Activated naive CD8-positive, alpha-beta T cell treated with anti-CD3 and anti-CD28 coated beads for 36 hours (primary cell): Measurements from ENCODE around the gene TBX6. TPM values are rescaled to one million over a fixed set of nuclear protein-coding genes. Genes with fewer than 3 reads are reported as not detected.
A peak's percentile ranks its signal among the peaks of the same experiment; 100 is the strongest.
"Not testable (repeated sequence)": the region's sequence is repeated elsewhere in the genome, so short reads cannot be mapped to it uniquely, and the experiment has no call there.

ENCODE experiments used
- DNase-seq: peaks from one replicate; pipeline ENCODE4 v3.0.0; 2021
- H3K27ac Mint-ChIP-seq: one replicate; pipeline ENCODE4 v1.8.0; 2022; ENCODE audit warnings: mild to moderate bottlenecking, moderate library complexity, mixed read lengths
- H3K27me3 Mint-ChIP-seq: one replicate; pipeline ENCODE4 v1.8.0; 2022; ENCODE audit warnings: mild to moderate bottlenecking, mixed read lengths
- H3K36me3 Mint-ChIP-seq: one replicate; pipeline ENCODE4 v1.8.0; 2021; ENCODE audit warnings: mild to moderate bottlenecking, mixed read lengths
- H3K4me1 Mint-ChIP-seq: one replicate; pipeline ENCODE4 v1.8.0; 2021; ENCODE audit warnings: mixed read lengths
- H3K4me3 Mint-ChIP-seq: one replicate; pipeline ENCODE4 v1.8.0; 2022; ENCODE audit warnings: mild to moderate bottlenecking, moderate library complexity, mixed read lengths
- H3K9me3 Mint-ChIP-seq: one replicate; pipeline ENCODE4 v1.8.0; 2022; ENCODE audit warnings: mixed read lengths
- total RNA-seq, 2 experiments: library from RNA; stranded (reverse); gene quantifications; one replicate each; pipeline ENCODE4 v1.2.3, GENCODE V29; 2021

TBX6 gene, protein sequence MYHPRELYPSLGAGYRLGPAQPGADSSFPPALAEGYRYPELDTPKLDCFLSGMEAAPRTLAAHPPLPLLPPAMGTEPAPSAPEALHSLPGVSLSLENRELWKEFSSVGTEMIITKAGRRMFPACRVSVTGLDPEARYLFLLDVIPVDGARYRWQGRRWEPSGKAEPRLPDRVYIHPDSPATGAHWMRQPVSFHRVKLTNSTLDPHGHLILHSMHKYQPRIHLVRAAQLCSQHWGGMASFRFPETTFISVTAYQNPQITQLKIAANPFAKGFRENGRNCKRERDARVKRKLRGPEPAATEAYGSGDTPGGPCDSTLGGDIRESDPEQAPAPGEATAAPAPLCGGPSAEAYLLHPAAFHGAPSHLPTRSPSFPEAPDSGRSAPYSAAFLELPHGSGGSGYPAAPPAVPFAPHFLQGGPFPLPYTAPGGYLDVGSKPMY
- 1 to 10 TPM in 1 of 2 experiments, under 1 TPM in 1; 0.74 to 1.1 TPM for total RNA-seq

GRCh38 chr16:30091474-30092372 is at the start of gene TBX6:
TBX6 (minus strand) TSS chr16:30091924; CDS start chr16:30091193, 731 bp downstream.
- peaks cover 5% of the 10 kb centered on the region for H3K36me3 Mint-ChIP-seq
- peak; percentile 97 for DNase-seq
- H3K27me3 Mint-ChIP-seq = no peaks in the 10 kb centered on the region
- H3K4me3 Mint-ChIP-seq = peak within 1 kb of the TSS; percentile 86
- H3K27ac Mint-ChIP-seq = peak within 1 kb of the TSS; percentile 95
- peaks cover 3% of the 10 kb centered on the region for H3K9me3 Mint-ChIP-seq
- peaks cover 42% of the 10 kb centered on the region for H3K4me1 Mint-ChIP-seq

DNA sequence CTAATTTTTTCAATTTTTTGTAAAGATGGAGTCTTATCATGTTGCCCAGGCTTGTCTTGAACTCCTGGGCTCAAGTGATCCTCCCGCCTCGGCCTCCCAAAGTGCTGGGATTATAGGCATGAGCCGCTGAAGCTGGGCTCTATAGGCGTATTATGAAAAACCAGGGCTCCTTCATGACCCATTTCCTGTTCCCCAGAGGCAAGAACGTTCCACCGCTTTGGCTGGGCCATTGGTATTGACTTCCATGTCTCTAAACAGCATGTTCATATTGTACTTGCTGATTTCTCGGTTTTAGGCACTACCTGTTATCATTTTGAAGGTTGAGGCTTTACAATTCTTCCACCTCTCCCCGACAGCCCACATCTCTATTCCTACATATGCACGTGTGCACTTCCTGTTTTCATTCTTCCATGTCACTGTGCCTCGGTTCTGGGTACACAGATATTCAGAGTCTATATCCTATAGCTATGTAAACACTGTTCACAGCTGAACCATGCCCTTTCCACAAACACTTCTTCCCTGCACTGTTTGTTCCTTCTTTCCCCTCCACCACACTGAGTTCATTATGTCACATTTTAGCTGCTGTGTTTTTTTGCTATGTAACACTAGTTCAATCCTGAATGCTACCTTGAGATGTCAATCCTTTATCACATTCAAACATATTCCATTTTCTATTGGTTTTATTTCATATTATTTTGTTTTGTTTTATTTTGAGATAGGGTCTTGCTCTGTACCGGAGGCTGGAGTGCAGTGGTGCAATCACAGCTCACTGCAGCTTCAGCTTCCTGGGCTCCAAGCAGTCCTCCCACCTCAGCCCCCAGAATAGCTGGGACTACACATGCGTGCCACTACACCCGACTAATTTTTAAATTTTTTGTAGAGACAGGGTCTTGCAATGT is 48.1 kb upstream of the TBX6 start:
- no peak overlapping the region for H3K4me3 Mint-ChIP-seq
- no peaks in the 10 kb centered on the region for H3K9me3 Mint-ChIP-seq
- H3K27me3 Mint-ChIP-seq = no peaks in the 10 kb centered on the region
- no peak for DNase-seq
- H3K36me3 Mint-ChIP-seq = no peaks in the 10 kb centered on the region
- peaks cover 23% of the 10 kb centered on the region for H3K4me1 Mint-ChIP-seq
- H3K27ac Mint-ChIP-seq = peak overlapping the region; percentile 73

GRCh38 chr16:30137897-30138296 is 46.2 kb upstream of the TBX6 start:
- Mint-ChIP-seq H3K27ac (no peak overlapping the region), H3K27me3 (no peaks in the 10 kb centered on the region), H3K4me3 (no peak overlapping the region), H3K4me1 (peaks cover 17% of the 10 kb centered on the region), H3K36me3 (peaks cover 2% of the 10 kb centered on the region), H3K9me3 (no peaks in the 10 kb centered on the region)
- DNase-seq = no peak

DNA sequence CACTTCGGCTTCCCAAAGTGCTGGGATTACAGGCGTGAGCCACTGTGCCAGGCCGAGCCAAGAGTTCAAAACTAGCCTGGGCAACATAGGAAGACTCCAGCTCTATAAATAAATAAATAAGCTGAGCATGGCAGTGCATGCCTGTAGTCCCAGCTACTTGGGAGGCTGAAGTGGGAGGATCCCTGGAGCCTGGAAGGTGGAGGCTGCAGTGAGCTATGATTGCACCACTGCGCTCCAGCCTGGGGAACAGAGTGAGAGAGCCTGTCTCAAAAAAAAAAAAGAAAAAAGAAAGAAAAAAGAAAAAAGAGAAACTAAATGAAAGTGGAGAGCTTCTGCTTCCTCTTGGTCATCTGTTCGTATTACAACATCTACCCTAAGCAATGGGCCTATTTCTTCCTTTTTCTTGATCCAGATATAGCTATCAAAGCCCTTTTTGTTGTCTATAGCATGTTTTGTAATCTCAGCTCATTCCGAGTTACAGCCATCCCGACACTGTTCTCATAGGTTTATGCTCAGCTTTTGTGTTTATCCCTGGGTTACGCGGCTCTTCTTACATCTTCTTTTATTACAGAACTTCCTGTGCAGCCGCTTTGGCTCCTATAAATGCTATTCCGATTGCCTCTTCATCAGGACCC is 45.4 kb upstream of the TBX6 start:
- H3K9me3 Mint-ChIP-seq = no peaks in the 10 kb centered on the region
- H3K4me3 Mint-ChIP-seq = no peak overlapping the region
- H3K27me3 Mint-ChIP-seq = no peaks in the 10 kb centered on the region
- no peak for DNase-seq
- no peak overlapping the region for H3K27ac Mint-ChIP-seq
- peaks cover 3% of the 10 kb centered on the region for H3K36me3 Mint-ChIP-seq
- peaks cover 12% of the 10 kb centered on the region for H3K4me1 Mint-ChIP-seq

GRCh38 chr16:30132591-30132990 is 40.9 kb upstream of the TBX6 start:
- H3K36me3 Mint-ChIP-seq = peaks cover 8% of the 10 kb centered on the region
- no peak overlapping the region for H3K4me3 Mint-ChIP-seq
- peaks cover 5% of the 10 kb centered on the region for H3K4me1 Mint-ChIP-seq
- peaks cover 2% of the 10 kb centered on the region for H3K9me3 Mint-ChIP-seq
- DNase-seq = no peak
- no peaks in the 10 kb centered on the region for H3K27me3 Mint-ChIP-seq
- no peak overlapping the region for H3K27ac Mint-ChIP-seq

DNA sequence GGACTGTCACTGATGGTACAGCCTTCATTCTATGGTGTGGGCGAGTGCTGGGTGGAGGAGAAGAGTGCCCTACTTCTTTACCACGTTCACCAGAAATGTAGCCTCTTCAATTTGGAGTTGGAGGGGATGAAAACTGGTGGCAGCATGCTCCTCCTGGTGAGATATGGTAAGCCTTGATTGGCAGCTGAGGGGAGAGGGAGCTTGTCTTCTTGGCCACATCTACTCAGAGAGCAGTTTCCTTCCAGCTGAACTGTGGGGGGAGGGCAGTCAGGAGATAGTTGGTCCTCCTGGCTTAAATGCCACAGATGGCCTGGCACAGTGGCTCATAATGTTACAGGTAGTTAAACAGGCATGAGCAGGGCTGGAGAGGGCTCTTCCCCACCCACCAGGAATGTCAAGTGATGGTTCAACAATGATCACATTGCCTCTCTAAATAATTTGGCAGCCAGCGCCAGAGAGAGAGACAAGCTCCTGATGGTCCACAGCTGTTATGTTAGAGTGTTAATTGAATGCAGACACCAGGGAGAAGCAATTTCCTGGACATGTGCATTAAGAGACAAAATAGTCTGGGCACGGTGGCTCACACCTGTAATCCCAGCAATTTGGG is 40.2 kb upstream of the TBX6 start:
- H3K27me3 Mint-ChIP-seq = no peaks in the 10 kb centered on the region
- no peak overlapping the region for H3K27ac Mint-ChIP-seq
- DNase-seq = no peak
- peaks cover 5% of the 10 kb centered on the region for H3K4me1 Mint-ChIP-seq
- H3K9me3 Mint-ChIP-seq = peaks cover 2% of the 10 kb centered on the region
- no peak overlapping the region for H3K4me3 Mint-ChIP-seq
- peaks cover 8% of the 10 kb centered on the region for H3K36me3 Mint-ChIP-seq

DNA sequence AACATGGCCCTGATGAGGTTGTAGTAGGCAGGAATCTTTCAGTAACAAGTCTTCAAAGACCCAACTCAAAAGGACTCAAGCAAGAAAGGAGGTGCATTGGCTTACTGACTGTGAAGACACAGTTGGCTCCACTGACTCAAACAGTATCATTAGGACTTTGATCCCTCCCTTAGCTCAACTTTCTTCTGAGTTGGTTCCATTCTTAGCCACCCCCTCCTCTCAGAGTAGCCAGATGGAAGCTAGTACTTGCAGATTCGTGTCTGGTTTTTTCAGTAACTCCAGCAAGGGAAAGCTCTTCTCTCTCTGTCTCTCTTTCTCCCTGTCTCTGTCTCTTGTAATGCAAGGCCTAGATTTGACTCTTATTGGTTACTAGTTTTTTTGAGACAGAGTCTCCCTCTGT is 36.3 kb upstream of the TBX6 start:
- Mint-ChIP-seq H3K4me1 (peaks cover 10% of the 10 kb centered on the region), H3K4me3 (no peak overlapping the region), H3K9me3 (peaks cover 2% of the 10 kb centered on the region), H3K27me3 (no peaks in the 10 kb centered on the region), H3K36me3 (peaks cover 6% of the 10 kb centered on the region), H3K27ac (no peak overlapping the region)
- no peak for DNase-seq

- peaks cover 17% of the 10 kb centered on the region for H3K4me1 Mint-ChIP-seq
- DNase-seq, H3K4me3 Mint-ChIP-seq, H3K36me3 Mint-ChIP-seq, H3K9me3 Mint-ChIP-seq, H3K27ac Mint-ChIP-seq, H3K27me3 Mint-ChIP-seq: not testable (repeated sequence)
Observed at GRCh38 chr16:30125690-30126089, 34.0 kb upstream of the TBX6 start.

- Mint-ChIP-seq H3K36me3 (no peaks in the 10 kb centered on the region), H3K4me1 (peaks cover 17% of the 10 kb centered on the region), H3K27me3 (no peaks in the 10 kb centered on the region), H3K4me3 (no peak overlapping the region), H3K27ac (no peak overlapping the region), H3K9me3 (no peaks in the 10 kb centered on the region)
- no peak for DNase-seq
Observed at GRCh38 chr16:30124985-30125379, 33.3 kb upstream of the TBX6 start.

- Mint-ChIP-seq H3K4me1 (peaks cover 21% of the 10 kb centered on the region), H3K9me3 (no peaks in the 10 kb centered on the region), H3K36me3 (peaks cover 5% of the 10 kb centered on the region), H3K27ac (peak overlapping the region; percentile 84), H3K27me3 (no peaks in the 10 kb centered on the region), H3K4me3 (peak overlapping the region; percentile 85)
- DNase-seq = peak; percentile 20
Observed at GRCh38 chr16:30122604-30123160, 31.0 kb upstream of the TBX6 start.

DNA sequence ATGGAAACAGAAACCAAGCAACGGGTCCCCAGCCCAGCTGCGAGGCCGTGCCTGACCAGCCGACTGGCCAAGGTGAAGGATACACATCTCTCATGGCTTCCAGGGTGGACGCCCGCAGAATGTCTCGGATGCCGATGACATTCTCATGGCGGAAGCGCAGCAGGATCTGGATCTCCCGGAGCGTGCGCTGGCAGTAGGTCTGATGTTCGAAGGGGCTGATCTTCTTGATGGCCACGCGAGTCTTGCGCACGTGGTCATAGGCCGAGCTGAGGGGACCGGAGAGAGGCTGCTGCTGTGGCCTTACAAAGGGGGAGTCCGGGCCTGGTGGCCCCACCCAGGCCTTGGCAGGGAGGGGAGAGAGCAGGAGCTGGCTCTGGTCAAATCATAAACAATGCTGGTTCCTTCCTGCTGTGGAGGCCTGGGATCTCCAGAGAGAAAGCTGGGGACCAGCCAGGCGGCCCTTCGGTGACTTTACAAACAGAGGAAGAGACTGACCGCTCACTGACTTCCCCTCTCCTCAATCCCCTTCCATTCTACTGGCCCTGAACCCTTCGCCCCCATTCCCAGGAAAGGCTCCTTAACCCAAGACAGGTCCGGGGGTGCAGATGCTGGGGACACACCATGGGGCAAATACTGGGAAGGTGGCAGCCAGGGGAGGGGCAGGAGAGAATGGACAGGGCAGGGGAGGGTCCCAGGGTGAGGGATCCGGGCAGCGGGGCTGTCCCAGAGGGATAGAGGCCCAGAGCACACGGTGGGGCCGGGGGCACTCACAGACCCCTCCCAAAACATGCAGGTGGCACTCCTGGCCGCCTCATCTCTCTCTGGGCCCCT is 30.2 kb upstream of the TBX6 start:
- Mint-ChIP-seq H3K9me3 (no peaks in the 10 kb centered on the region), H3K36me3 (peaks cover 5% of the 10 kb centered on the region), H3K27me3 (no peaks in the 10 kb centered on the region), H3K4me3 (peak overlapping the region; percentile 85), H3K4me1 (peaks cover 21% of the 10 kb centered on the region), H3K27ac (peak overlapping the region; percentile 84)
- DNase-seq = no peak

DNA sequence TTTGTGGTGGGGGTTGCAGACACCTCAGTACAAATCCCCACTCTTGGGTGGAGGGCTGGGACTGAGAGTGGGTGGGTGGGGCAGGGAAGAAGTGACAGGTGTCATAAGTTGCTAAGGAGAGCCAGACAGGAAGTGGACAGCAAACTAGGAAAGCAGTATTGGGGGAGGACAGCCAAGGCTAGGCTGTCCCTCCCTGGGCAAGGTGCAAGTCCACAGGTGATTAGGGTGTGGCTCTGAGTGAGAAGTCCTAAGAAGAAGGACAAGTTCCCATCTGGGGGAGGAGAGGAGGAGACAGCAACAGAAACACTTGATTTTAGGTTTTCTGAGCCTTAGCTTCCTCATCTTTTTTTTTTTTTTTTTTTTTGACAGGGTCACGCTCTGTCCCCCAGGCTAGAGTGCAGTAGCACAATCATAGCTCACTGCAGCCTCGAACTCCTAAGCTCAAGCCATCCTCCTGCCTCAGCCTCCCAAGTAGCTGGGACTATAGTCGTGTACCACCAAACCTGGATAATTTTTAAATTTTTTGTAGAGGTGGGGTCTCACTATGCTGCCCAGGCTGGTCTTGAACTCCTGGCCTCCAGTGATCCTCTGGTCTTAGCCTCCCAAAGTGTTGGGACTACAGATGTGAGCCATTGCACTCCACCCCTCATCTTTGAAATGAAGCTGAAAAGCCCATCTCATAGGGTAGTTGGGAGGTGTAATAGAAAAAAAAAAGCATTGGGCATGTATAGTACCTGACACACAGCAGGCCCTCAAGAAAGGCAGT is 28.8 kb upstream of the TBX6 start:
- peaks cover 21% of the 10 kb centered on the region for H3K4me1 Mint-ChIP-seq
- H3K4me3 Mint-ChIP-seq = peak overlapping the region; percentile 32
- no peaks in the 10 kb centered on the region for H3K9me3 Mint-ChIP-seq
- peak overlapping the region; percentile 45 for H3K27ac Mint-ChIP-seq
- H3K27me3 Mint-ChIP-seq = no peaks in the 10 kb centered on the region
- no peak for DNase-seq
- peaks cover 5% of the 10 kb centered on the region for H3K36me3 Mint-ChIP-seq
